Measurements from ENCODE around the gene KLHL29. TPM values are rescaled to one million over a fixed set of nuclear protein-coding genes. Genes with fewer than 3 reads are reported as not detected.

KLHL29 gene
- total and polyA plus RNA-seq, 2 donors (not counting 3 experiments of a cell fraction or from before 2014, with no cell fraction given) = 4.6 to 12.7 TPM

DNA sequence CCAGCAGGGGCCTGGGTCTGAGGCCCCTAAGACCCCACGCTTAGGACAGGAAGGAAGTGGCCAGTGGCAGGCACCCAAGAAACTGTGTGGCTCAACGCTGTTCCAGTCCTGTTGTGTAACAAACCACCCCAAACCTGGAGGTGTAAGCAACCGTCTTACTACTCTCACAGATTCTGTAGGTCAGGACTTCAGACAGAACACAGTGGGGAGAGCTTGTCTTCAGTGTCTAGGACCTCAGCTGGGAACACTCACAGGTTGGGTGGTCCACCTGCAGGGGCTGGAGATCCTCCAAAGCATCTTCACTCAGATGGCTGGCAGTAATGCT lies 123.0 kb downstream of the KLHL29 start:
- Histone ChIP-seq H3K4me2 (ENCODE audit: insufficient read depth, low read length) (no peak overlapping the region), H3K9me1 (replicated peaks; ENCODE audit: control insufficient read depth, extremely low read depth, insufficient read depth, low read length) (no peaks in the 10 kb centered on the region), H3K9me3 (replicated peaks; ENCODE audit: control insufficient read depth, insufficient read depth, low read length) (no peaks in the 10 kb centered on the region), H3K9ac (replicated peaks; ENCODE audit: extremely low read depth, insufficient read depth, low read length) (no peak overlapping the region), H3K27me3 (ENCODE audit: control insufficient read depth in 2 of 2, insufficient read depth in 2 of 2, low read length in 2 of 2) (no peaks in the 10 kb centered on the region), H3K4me3 (replicated peaks in 1 of 3; ENCODE audit: insufficient read depth in 1 of 3, low read depth in 1 of 3, low read length in 3 of 3) (no peak overlapping the region), H4K20me1 (replicated peaks; ENCODE audit: control insufficient read depth, extremely low read depth, insufficient read depth, low read length) (no peaks in the 10 kb centered on the region), H3K79me2 (ENCODE audit: control insufficient read depth, insufficient read depth, low read length) (no peaks in the 10 kb centered on the region), H3K4me1 (ENCODE audit: control insufficient read depth, extremely low read depth, insufficient read depth, low read length) (no peaks in the 10 kb centered on the region), H3K36me3 (ENCODE audit: control insufficient read depth in 2 of 2, extremely low read depth in 1 of 2, insufficient read depth in 2 of 2, low read length in 2 of 2) (no peaks in the 10 kb centered on the region), H3K27ac (ENCODE audit: insufficient read depth, low read depth, low read length) (no peak overlapping the region), H2AFZ (ENCODE audit: low read depth, low read length) (no peak overlapping the region)
- intact Hi-C loops (cut with micrococcal nuclease) (no loop called here), dilution Hi-C loops (cut with MboI; ENCODE audit: extremely low pct_ligation_motif_present, low sequenced_read_pairs) (no loop called here)
- no peak for FAIRE-seq
- ChIA-PET CTCF (interaction anchor here (1.4 to 2.5 kb wide), 2 partner anchors 10 to 13 kb away, joined by 3 to 7 read pairs; no protein-coding TSS in a partner anchor), POLR2A (no interaction called here)
- DNase-seq (ENCODE audit: low read depth, low spot score) = no peak
- BruUV-seq (replicated peaks) = no TSS peak
- no peak for TF ChIP-seq JUN (IDR thresholded peaks at IDR 0.05; ENCODE audit: borderline replicate concordance, insufficient read depth, insufficient read length, low read depth)
- no peak for TF ChIP-seq POLR2AphosphoS5 (IDR thresholded peaks at IDR 0.05; ENCODE audit: insufficient read depth, low read depth, low read length)
- no peak for TF ChIP-seq MAX (IDR thresholded peaks at IDR 0.05; ENCODE audit: insufficient read depth, insufficient read length)
- TF ChIP-seq, protein P1, sequence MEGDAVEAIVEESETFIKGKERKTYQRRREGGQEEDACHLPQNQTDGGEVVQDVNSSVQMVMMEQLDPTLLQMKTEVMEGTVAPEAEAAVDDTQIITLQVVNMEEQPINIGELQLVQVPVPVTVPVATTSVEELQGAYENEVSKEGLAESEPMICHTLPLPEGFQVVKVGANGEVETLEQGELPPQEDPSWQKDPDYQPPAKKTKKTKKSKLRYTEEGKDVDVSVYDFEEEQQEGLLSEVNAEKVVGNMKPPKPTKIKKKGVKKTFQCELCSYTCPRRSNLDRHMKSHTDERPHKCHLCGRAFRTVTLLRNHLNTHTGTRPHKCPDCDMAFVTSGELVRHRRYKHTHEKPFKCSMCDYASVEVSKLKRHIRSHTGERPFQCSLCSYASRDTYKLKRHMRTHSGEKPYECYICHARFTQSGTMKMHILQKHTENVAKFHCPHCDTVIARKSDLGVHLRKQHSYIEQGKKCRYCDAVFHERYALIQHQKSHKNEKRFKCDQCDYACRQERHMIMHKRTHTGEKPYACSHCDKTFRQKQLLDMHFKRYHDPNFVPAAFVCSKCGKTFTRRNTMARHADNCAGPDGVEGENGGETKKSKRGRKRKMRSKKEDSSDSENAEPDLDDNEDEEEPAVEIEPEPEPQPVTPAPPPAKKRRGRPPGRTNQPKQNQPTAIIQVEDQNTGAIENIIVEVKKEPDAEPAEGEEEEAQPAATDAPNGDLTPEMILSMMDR (IDR thresholded peaks at IDR 0.05; ENCODE audit: extremely low read depth in 1 of 2, insufficient read depth in 1 of 2, low read depth in 1 of 2, low read length in 2 of 2) = no peak
- no peak for TF ChIP-seq POLR2A (IDR thresholded peaks at IDR 0.05; ENCODE audit: low read depth, low read length)
- TF ChIP-seq EZH2 (IDR thresholded peaks at IDR 0.05; ENCODE audit: borderline replicate concordance, low read depth, low read length, severe bottlenecking) = no peak
- no peak for TF ChIP-seq MYC (IDR thresholded peaks at IDR 0.05; ENCODE audit: low read depth, low read length)
- no peak for TF ChIP-seq GATA2 (IDR thresholded peaks at IDR 0.05; ENCODE audit: insufficient read depth, insufficient read length, low read depth, low read length)
- no peak for TF ChIP-seq FOS (IDR thresholded peaks at IDR 0.05; ENCODE audit: borderline replicate concordance, insufficient read depth, low read length)

Data from endothelial cell of umbilical vein (primary cell).